ENCODE data around the gene IL17RE.

Gene IL17RE

DNA sequence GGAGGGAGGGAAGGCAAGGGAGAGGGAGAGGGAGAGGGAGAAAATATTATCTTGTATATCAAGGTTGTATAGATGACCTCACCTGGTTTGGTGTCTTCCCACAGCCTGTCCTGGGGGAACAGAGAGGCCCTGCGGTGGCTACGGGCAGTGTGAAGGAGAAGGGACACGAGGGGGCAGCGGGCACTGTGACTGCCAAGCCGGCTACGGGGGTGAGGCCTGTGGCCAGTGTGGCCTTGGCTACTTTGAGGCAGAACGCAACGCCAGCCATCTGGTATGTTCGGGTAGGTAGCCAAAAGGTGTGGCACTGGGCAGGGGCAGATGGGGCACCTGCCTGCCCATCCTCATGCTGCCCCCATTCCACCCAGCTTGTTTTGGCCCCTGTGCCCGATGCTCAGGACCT is 38.1 kb downstream of the IL17RE start:
- no peak overlapping the region for H2BK120ac ChIP-seq (ENCODE audit: low read depth, low read length)
- H3K4ac ChIP-seq (ENCODE audit: low read length), result no peak overlapping the region
- H3K9me3 ChIP-seq (replicated peaks in 1 of 2; ENCODE audit: control insufficient read depth in 2 of 2, insufficient read depth in 1 of 2, low read depth in 1 of 2, low read length in 2 of 2), result peaks cover 0 to 5% of the 10 kb centered on the region in 2 donors
- no peak overlapping the region for H3K9ac ChIP-seq (ENCODE audit: low read depth, low read length, poor library complexity)
- H3K4me1 ChIP-seq (ENCODE audit: control insufficient read depth in 2 of 2, insufficient read depth in 1 of 2, low read depth in 1 of 2, low read length in 2 of 2), result no peaks in the 10 kb centered on the region
- no peak overlapping the region for H4K91ac ChIP-seq (ENCODE audit: low read depth, low read length, poor library complexity)
- H3K23ac ChIP-seq (ENCODE audit: low read depth, low read length, poor library complexity), result no peak overlapping the region
- H3K14ac ChIP-seq (ENCODE audit: low read length), result no peak overlapping the region
- no peak overlapping the region for H3K4me2 ChIP-seq (ENCODE audit: insufficient read depth, low read length, poor library complexity, severe bottlenecking)
- H2AFZ ChIP-seq (ENCODE audit: low read length), result no peak overlapping the region
- no peak overlapping the region for H4K8ac ChIP-seq (ENCODE audit: low read depth, low read length)
- H2BK15ac ChIP-seq (ENCODE audit: low read length), result no peak overlapping the region
- WGBS, 2 donors (ENCODE audit: extremely low coverage in 2 of 2, insufficient read length in 2 of 2, insufficient replicate concordance in 1 of 2), result no CpG with 5 or more reads among the region's 10 CpGs
- H2BK5ac ChIP-seq (ENCODE audit: low read length), result no peak overlapping the region
- peaks cover 14 to 62% of the 10 kb centered on the region in 2 donors for H3K36me3 ChIP-seq (replicated peaks in 1 of 2; ENCODE audit: control insufficient read depth in 2 of 2, insufficient read depth in 2 of 2, low read length in 2 of 2)
- peaks cover 0 to 2% (median 0%) of the 10 kb centered on the region in 3 experiments for H3K27me3 ChIP-seq (ENCODE audit: control insufficient read depth in 3 of 3, insufficient read depth in 3 of 3, low read depth in 1 of 3, low read length in 3 of 3)
- peak overlapping the region; percentile 20 for H2AK5ac ChIP-seq (ENCODE audit: low read depth, low read length)
- no peak for DNase-seq (ENCODE audit: low spot score)
- H3K79me1 ChIP-seq (ENCODE audit: low read depth, low read length), result no peaks in the 10 kb centered on the region
- no peak overlapping the region for H2BK12ac ChIP-seq (ENCODE audit: low read length)
- H3K4me3 ChIP-seq (ENCODE audit: low read length in 2 of 2), result peak overlapping the region in 1 of 2 donors; percentile 65
- H3K18ac ChIP-seq (ENCODE audit: low read length), result no peak overlapping the region
- no peak overlapping the region for H3K27ac ChIP-seq (replicated peaks; ENCODE audit: low read length)

DNA sequence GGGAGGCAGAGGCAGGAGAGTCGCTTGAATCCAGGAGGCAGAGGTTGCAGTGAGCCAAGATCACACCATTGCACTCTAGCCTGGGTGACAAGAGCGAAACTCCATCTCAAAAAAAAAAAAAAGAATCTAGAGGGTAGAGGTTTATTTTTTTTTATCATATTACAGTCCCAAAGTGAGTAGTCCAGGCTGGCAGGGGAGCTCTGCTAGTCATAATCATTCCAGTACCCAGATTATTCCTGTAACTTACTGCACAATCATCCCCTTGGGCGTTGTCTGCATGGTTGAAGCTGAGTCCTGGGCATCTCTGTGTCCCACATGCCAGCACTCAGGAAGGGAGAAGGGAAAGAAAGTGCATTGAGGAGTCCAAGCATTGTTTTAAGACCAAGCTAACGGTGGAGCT is 39.5 kb downstream of the IL17RE start:
- WGBS, 2 donors (ENCODE audit: extremely low coverage in 2 of 2, insufficient read length in 2 of 2, insufficient replicate concordance in 1 of 2), result no CpG with 5 or more reads among the region's 4 CpGs

DNA sequence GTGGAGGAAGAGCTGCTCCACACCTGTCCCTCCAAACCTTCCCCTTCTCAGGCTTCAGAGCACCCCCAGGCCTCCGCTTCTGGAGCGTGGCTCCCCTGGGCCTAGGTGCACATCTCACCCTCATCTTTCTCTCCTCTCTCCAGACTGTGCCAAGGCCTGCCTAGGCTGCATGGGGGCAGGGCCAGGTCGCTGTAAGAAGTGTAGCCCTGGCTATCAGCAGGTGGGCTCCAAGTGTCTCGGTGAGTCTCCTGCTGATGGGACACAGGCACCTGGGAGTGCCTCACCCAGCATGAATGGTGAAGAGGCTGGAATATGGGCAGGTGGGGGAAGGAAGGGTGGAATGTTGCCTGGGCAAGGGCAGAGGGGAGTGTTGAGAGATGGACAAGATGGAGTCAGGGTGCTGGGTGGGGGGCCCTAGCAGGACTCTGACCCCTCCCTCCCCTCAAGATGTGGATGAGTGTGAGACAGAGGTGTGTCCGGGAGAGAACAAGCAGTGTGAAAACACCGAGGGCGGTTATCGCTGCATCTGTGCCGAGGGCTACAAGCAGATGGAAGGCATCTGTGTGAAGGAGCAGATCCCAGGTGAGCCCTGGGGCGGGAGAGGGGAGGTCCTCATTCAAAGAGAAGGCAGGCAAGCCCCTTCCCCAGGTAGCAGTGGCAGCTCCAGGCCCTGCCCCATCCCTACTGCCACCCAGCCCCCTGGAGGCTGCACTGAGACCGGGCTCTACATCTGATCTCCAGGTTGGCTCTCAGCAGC is 40.5 kb downstream of the IL17RE start:
- Histone ChIP-seq H3K9ac (ENCODE audit: low read depth, low read length, poor library complexity) (no peak overlapping the region), H2AK5ac (ENCODE audit: low read depth, low read length) (no peak overlapping the region), H3K14ac (ENCODE audit: low read length) (no peak overlapping the region), H2BK120ac (ENCODE audit: low read depth, low read length) (no peak overlapping the region), H4K91ac (ENCODE audit: low read depth, low read length, poor library complexity) (no peak overlapping the region), H3K79me1 (ENCODE audit: low read depth, low read length) (peaks cover 3% of the 10 kb centered on the region), H3K36me3 (replicated peaks in 1 of 2; ENCODE audit: control insufficient read depth in 2 of 2, insufficient read depth in 2 of 2, low read length in 2 of 2) (peaks cover 13 to 38% of the 10 kb centered on the region in 2 donors), H2BK15ac (ENCODE audit: low read length) (no peak overlapping the region), H3K4me3 (ENCODE audit: low read length in 2 of 2) (no peak overlapping the region), H3K4me1 (ENCODE audit: control insufficient read depth in 2 of 2, insufficient read depth in 1 of 2, low read depth in 1 of 2, low read length in 2 of 2) (peaks cover 0 to 9% of the 10 kb centered on the region in 2 donors), H2BK5ac (ENCODE audit: low read length) (no peak overlapping the region), H3K23ac (ENCODE audit: low read depth, low read length, poor library complexity) (no peak overlapping the region), H2AFZ (ENCODE audit: low read length) (no peak overlapping the region), H3K9me3 (replicated peaks in 1 of 2; ENCODE audit: control insufficient read depth in 2 of 2, insufficient read depth in 1 of 2, low read depth in 1 of 2, low read length in 2 of 2) (peaks cover 0 to 6% of the 10 kb centered on the region in 2 donors), H2BK12ac (ENCODE audit: low read length) (no peak overlapping the region), H3K27me3 (ENCODE audit: control insufficient read depth in 3 of 3, insufficient read depth in 3 of 3, low read depth in 1 of 3, low read length in 3 of 3) (peaks cover 0 to 4% (median 0%) of the 10 kb centered on the region in 3 experiments), H3K4me2 (ENCODE audit: insufficient read depth, low read length, poor library complexity, severe bottlenecking) (no peak overlapping the region), H3K4ac (ENCODE audit: low read length) (no peak overlapping the region), H3K27ac (replicated peaks; ENCODE audit: low read length) (no peak overlapping the region), H3K18ac (ENCODE audit: low read length) (no peak overlapping the region), H4K8ac (ENCODE audit: low read depth, low read length) (no peak overlapping the region)
- DNase-seq (ENCODE audit: low spot score), result no peak
- WGBS, 2 donors (ENCODE audit: extremely low coverage in 2 of 2, insufficient read length in 2 of 2, insufficient replicate concordance in 1 of 2), result no CpG with 5 or more reads among the region's 11 CpGs

More for the DNA sequence above, 39.5 kb downstream of the IL17RE start:
- Histone ChIP-seq H3K4me2 (ENCODE audit: insufficient read depth, low read length, poor library complexity, severe bottlenecking) (no peak overlapping the region), H3K36me3 (replicated peaks in 1 of 2; ENCODE audit: control insufficient read depth in 2 of 2, insufficient read depth in 2 of 2, low read length in 2 of 2) (peaks cover 11 to 48% of the 10 kb centered on the region in 2 donors), H3K4me3 (ENCODE audit: low read length in 2 of 2) (no peak overlapping the region), H3K27ac (replicated peaks; ENCODE audit: low read length) (no peak overlapping the region), H4K8ac (ENCODE audit: low read depth, low read length) (no peak overlapping the region), H3K9me3 (replicated peaks in 1 of 2; ENCODE audit: control insufficient read depth in 2 of 2, insufficient read depth in 1 of 2, low read depth in 1 of 2, low read length in 2 of 2) (peaks cover 0 to 5% of the 10 kb centered on the region in 2 donors), H3K4me1 (ENCODE audit: control insufficient read depth in 2 of 2, insufficient read depth in 1 of 2, low read depth in 1 of 2, low read length in 2 of 2) (peaks cover 0 to 4% of the 10 kb centered on the region in 2 donors), H4K91ac (ENCODE audit: low read depth, low read length, poor library complexity) (no peak overlapping the region), H2BK5ac (ENCODE audit: low read length) (no peak overlapping the region), H2BK120ac (ENCODE audit: low read depth, low read length) (no peak overlapping the region), H2BK12ac (ENCODE audit: low read length) (no peak overlapping the region), H2BK15ac (ENCODE audit: low read length) (no peak overlapping the region), H3K18ac (ENCODE audit: low read length) (no peak overlapping the region), H3K79me1 (ENCODE audit: low read depth, low read length) (no peaks in the 10 kb centered on the region), H2AFZ (ENCODE audit: low read length) (no peak overlapping the region), H3K9ac (ENCODE audit: low read depth, low read length, poor library complexity) (no peak overlapping the region), H3K23ac (ENCODE audit: low read depth, low read length, poor library complexity) (no peak overlapping the region), H3K27me3 (ENCODE audit: control insufficient read depth in 3 of 3, insufficient read depth in 3 of 3, low read depth in 1 of 3, low read length in 3 of 3) (peaks cover 0 to 4% (median 0%) of the 10 kb centered on the region in 3 experiments), H3K14ac (ENCODE audit: low read length) (no peak overlapping the region), H2AK5ac (ENCODE audit: low read depth, low read length) (no peak overlapping the region), H3K4ac (ENCODE audit: low read length) (no peak overlapping the region)
- DNase-seq (ENCODE audit: low spot score), result no peak

DNA sequence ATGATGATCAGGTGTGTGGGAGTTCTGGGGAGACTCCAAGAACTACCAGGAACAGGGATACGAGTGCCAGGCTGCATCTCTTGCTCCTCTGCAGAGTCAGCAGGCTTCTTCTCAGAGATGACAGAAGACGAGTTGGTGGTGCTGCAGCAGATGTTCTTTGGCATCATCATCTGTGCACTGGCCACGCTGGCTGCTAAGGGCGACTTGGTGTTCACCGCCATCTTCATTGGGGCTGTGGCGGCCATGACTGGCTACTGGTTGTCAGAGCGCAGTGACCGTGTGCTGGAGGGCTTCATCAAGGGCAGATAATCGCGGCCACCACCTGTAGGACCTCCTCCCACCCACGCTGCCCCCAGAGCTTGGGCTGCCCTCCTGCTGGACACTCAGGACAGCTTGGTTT is 41.6 kb downstream of the IL17RE start:
- H3K27ac ChIP-seq (replicated peaks; ENCODE audit: low read length), result no peak overlapping the region
- H2AK5ac ChIP-seq (ENCODE audit: low read depth, low read length), result peak overlapping the region; percentile 28
- peak overlapping the region; percentile 44 for H3K23ac ChIP-seq (ENCODE audit: low read depth, low read length, poor library complexity)
- H4K91ac ChIP-seq (ENCODE audit: low read depth, low read length, poor library complexity), result no peak overlapping the region
- peaks cover 0 to 6% of the 10 kb centered on the region in 2 donors for H3K9me3 ChIP-seq (replicated peaks in 1 of 2; ENCODE audit: control insufficient read depth in 2 of 2, insufficient read depth in 1 of 2, low read depth in 1 of 2, low read length in 2 of 2)
- no peak overlapping the region for H2AFZ ChIP-seq (ENCODE audit: low read length)
- no peak overlapping the region for H3K4me2 ChIP-seq (ENCODE audit: insufficient read depth, low read length, poor library complexity, severe bottlenecking)
- peaks cover 4% of the 10 kb centered on the region for H3K79me1 ChIP-seq (ENCODE audit: low read depth, low read length)
- H2BK12ac ChIP-seq (ENCODE audit: low read length), result no peak overlapping the region
- whole genome bisulfite sequencing, 2 donors (ENCODE audit: extremely low coverage in 2 of 2, insufficient read length in 2 of 2, insufficient replicate concordance in 1 of 2), result no CpG with 5 or more reads among the region's 11 CpGs
- no peak overlapping the region for H2BK15ac ChIP-seq (ENCODE audit: low read length)
- H3K4me3 ChIP-seq (ENCODE audit: low read length in 2 of 2), result no peak overlapping the region
- peak overlapping the region; percentile 61 for H2BK120ac ChIP-seq (ENCODE audit: low read depth, low read length)
- peaks cover 0 to 9% of the 10 kb centered on the region in 2 donors for H3K4me1 ChIP-seq (ENCODE audit: control insufficient read depth in 2 of 2, insufficient read depth in 1 of 2, low read depth in 1 of 2, low read length in 2 of 2)
- no peak overlapping the region for H3K18ac ChIP-seq (ENCODE audit: low read length)
- H2BK5ac ChIP-seq (ENCODE audit: low read length), result no peak overlapping the region
- H3K9ac ChIP-seq (ENCODE audit: low read depth, low read length, poor library complexity), result no peak overlapping the region
- no peak overlapping the region for H3K4ac ChIP-seq (ENCODE audit: low read length)
- no peak overlapping the region for H4K8ac ChIP-seq (ENCODE audit: low read depth, low read length)
- peaks cover 0 to 4% (median 0%) of the 10 kb centered on the region in 3 experiments for H3K27me3 ChIP-seq (ENCODE audit: control insufficient read depth in 3 of 3, insufficient read depth in 3 of 3, low read depth in 1 of 3, low read length in 3 of 3)
- no peak overlapping the region for H3K14ac ChIP-seq (ENCODE audit: low read length)
- DNase-seq (ENCODE audit: low spot score), result no peak
- peaks cover 16 to 42% of the 10 kb centered on the region in 2 donors for H3K36me3 ChIP-seq (replicated peaks in 1 of 2; ENCODE audit: control insufficient read depth in 2 of 2, insufficient read depth in 2 of 2, low read length in 2 of 2)

Data from neuronal stem cell (in vitro differentiated cells).